Esophagus muscularis mucosa (tissue), 4 donors: ENCODE data around the gene FAM131B. TPM values are rescaled to one million over a fixed set of nuclear protein-coding genes. Genes with fewer than 3 reads are reported as not detected.

Source experiments
- DNase-seq: peaks from one replicate; pipeline ENCODE4 v3.0.0-alpha.2; 2017; ENCODE audit errors: extremely low spot score
- H3K27ac ChIP-seq, 4 donors: fragments of 200-600 bp; sonication (generic); replicated peaks in 1 of 4; 1 replicate in 3 of 4; 2 replicates in 1 of 4; pipeline ENCODE4 v1.5.1; 2016 to 2019; ENCODE audit warnings: mild to moderate bottlenecking in 1 of 4
- H3K27me3 ChIP-seq, 4 donors: fragments of 200-600 bp; sonication (generic); one replicate each; pipeline versions ENCODE4 v1.5.1 to v1.6.0; 2016 to 2019
- H3K36me3 ChIP-seq, 4 donors: fragments of 200-600 bp; sonication (generic); one replicate each; pipeline ENCODE4 v1.5.1; 2016 to 2019
- H3K4me1 ChIP-seq, 4 donors: fragments of 200-600 bp; sonication (generic); one replicate each; pipeline ENCODE4 v1.5.1; 2016 to 2019
- H3K4me3 ChIP-seq, 4 donors: fragments of 200-600 bp; sonication (generic); 1 replicate in 2 of 4; 2 replicates in 2 of 4; pipeline ENCODE4 v1.5.1; 2016 to 2019; ENCODE audit warnings: mild to moderate bottlenecking in 4 of 4, moderate library complexity in 1 of 4
- H3K9me3 ChIP-seq, 4 donors: fragments of 200-600 bp; sonication (generic); 1 replicate in 3 of 4; 2 replicates in 1 of 4; pipeline ENCODE4 v1.5.1; 2016 to 2019
- EP300 ChIP-seq: sonication (generic); formaldehyde crosslinking; IDR thresholded peaks from one replicate; pipeline ENCODE4 v1.6.1; 2017; ENCODE audit warnings: antibody characterized with exemption
- POLR2A ChIP-seq: fragments of 450-650 bp; IDR thresholded peaks from one replicate; pipeline ENCODE4 v1.6.1; 2017; ENCODE audit warnings: antibody characterized with exemption, moderate library complexity, mild to moderate bottlenecking, low read depth
- POLR2AphosphoS5 ChIP-seq, 2 donors: sonication (generic); formaldehyde crosslinking; IDR thresholded peaks; one replicate each; pipeline ENCODE4 v1.6.1; 2017; ENCODE audit warnings: antibody characterized with exemption in 2 of 2
- WGBS: methylation state at CpG from one replicate; pipeline ENCODE4 v1.1.5; 2018; 5-methylcytosine and 5-hydroxymethylcytosine counted together
- intact Hi-C: fragments of 100-400 bp; cut with DNase I; formaldehyde crosslinking; loops from one replicate; pipeline ENCODE4 v1.15.1; 2023
- total RNA-seq, 4 donors: library from RNA; depleted of rRNA; stranded (reverse); fragments of >200 nt; gene quantifications; one replicate each; pipeline versions ENCODE4 v1.1.0 to v1.2.1, GENCODE V29; 2016
- TF ChIP-seq, protein P1 (sequence below), 3 experiments: fragments of 200-600 bp in 2 of 3; fragments of 450-650 bp in 1 of 3; sonication (generic) in 2 of 3; IDR thresholded peaks; one replicate each; pipeline ENCODE4 v1.5.1; 2017 to 2019; ENCODE audit warnings: antibody characterized with exemption in 3 of 3, mild to moderate bottlenecking in 2 of 3, moderate library complexity in 1 of 3

The FAM131B gene
- total RNA-seq, 4 donors from 2014 or later = 0.42 to 2.0 (median 1.3) TPM

DNA sequence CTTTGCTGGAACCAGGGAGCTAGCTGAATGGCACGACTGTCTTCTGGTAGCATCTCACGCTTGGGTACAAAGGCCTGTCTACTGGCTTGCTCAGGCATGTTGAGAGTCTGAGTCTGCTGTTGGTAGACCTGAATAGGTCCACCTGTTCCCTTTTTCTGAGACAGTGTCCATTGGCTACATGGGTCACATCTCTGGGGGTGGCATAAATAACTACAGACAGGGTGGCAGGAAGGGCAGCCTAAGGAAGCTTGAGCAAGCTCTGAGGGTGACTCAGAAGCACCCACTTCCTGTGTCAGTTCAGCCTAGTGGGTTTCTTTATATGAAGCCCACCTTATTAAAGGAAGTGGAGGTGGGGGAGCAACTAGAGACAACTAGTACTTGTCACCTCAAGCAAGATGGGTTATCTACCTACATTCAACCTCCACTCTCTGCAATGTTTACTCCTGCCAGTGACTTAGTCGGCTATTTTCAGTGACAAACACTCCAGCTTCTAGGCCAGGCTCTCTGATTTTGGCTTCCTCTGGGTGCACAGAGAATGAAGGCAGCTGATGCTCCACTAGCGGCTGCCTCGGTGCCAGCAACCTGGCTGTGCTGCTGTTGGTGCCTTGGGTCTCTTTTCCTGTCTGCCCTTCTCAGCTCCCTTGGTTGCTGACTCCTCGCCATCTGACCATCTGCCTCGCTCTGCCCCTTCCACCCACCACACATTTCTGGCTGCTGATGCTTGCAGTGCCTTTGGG, 13.0 kb upstream of the FAM131B start:
- WGBS = 81% methylated on average over 4 of the region's 7 CpGs
- no peaks in the 10 kb centered on the region for H3K9me3 ChIP-seq
- intact Hi-C loops = no loop called here
- no peaks in the 10 kb centered on the region for H3K27me3 ChIP-seq
- H3K36me3 ChIP-seq = no peaks in the 10 kb centered on the region
- peak overlapping the region in 1 of 4 donors; percentile 3 for H3K27ac ChIP-seq
- no peak for TF ChIP-seq POLR2AphosphoS5 (IDR thresholded peaks at IDR 0.05)
- TF ChIP-seq POLR2A = no peak
- TF ChIP-seq, protein P1, sequence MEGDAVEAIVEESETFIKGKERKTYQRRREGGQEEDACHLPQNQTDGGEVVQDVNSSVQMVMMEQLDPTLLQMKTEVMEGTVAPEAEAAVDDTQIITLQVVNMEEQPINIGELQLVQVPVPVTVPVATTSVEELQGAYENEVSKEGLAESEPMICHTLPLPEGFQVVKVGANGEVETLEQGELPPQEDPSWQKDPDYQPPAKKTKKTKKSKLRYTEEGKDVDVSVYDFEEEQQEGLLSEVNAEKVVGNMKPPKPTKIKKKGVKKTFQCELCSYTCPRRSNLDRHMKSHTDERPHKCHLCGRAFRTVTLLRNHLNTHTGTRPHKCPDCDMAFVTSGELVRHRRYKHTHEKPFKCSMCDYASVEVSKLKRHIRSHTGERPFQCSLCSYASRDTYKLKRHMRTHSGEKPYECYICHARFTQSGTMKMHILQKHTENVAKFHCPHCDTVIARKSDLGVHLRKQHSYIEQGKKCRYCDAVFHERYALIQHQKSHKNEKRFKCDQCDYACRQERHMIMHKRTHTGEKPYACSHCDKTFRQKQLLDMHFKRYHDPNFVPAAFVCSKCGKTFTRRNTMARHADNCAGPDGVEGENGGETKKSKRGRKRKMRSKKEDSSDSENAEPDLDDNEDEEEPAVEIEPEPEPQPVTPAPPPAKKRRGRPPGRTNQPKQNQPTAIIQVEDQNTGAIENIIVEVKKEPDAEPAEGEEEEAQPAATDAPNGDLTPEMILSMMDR (IDR thresholded peaks at IDR 0.05) = no peak
- TF ChIP-seq EP300 = no peak
- DNase-seq = no peak
- H3K4me1 ChIP-seq = peaks cover 11 to 32% (median 27%) of the 10 kb centered on the region in 4 donors
- H3K4me3 ChIP-seq = no peak overlapping the region

DNA sequence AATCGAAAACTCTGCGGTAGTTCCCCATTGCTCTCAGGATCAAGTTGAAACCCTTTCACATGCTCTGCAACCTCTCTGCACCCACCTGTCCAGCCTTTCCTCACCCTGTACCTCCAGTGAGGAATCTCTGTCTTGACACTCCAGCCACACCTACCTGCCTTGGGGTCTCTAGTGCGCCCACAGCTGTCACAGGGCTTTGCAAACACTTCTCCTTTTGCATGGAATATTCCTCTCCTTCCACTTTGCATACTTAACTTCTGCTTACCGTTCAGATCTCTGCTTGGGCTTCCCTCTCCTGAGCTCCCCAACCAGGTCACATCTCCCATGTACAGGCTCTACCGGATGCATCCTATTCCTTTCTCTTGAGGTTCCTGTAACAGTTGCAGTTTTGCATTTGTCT, 12.0 kb upstream of the FAM131B start:
- Histone ChIP-seq H3K4me1 (peaks cover 6 to 27% (median 22%) of the 10 kb centered on the region in 4 donors), H3K27ac (no peak overlapping the region), H3K36me3 (no peaks in the 10 kb centered on the region), H3K27me3 (no peaks in the 10 kb centered on the region), H3K4me3 (no peak overlapping the region), H3K9me3 (no peaks in the 10 kb centered on the region)
- no peak for DNase-seq
- 88% methylated on average over 5 of the region's 5 CpGs for WGBS
- TF ChIP-seq, protein P1 (IDR thresholded peaks at IDR 0.05) = no peak
- no peak for TF ChIP-seq EP300
- no peak for TF ChIP-seq POLR2AphosphoS5 (IDR thresholded peaks at IDR 0.05)
- TF ChIP-seq POLR2A = no peak
- intact Hi-C loops = no loop called here

DNA sequence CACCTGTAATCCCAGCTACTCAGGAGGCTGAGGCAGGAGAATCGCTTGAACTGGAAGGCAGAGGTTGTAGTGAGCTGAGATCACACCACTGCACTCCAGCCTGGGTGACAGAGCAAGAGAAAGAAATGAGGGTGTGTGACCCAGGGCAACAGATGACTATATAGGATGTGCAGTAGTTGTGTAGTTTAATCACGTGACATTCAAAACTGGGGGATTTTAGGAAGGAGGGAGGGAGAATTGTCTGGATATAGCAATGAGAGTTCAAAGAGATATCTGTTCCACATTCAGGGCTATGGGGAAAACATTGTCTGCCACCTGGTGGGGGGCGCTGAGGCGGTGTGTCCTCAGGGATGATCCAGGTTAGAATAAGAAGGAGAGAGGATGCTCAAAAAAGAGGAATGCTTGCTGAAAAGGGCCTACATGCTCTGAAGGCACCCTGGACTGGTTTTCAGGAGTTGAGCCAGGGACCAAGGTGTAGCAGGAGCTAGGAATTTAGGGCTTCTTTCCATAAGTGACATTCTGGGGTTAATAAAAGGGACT, 10.8 kb upstream of the FAM131B start:
- intact Hi-C loops = no loop called here
- Histone ChIP-seq H3K4me1 (peaks cover 0 to 15% (median 10%) of the 10 kb centered on the region in 4 donors), H3K9me3 (no peaks in the 10 kb centered on the region), H3K36me3 (no peaks in the 10 kb centered on the region), H3K27me3 (no peaks in the 10 kb centered on the region), H3K27ac (no peak overlapping the region), H3K4me3 (no peak overlapping the region)
- WGBS = 86% methylated on average over 4 of the region's 4 CpGs
- TF ChIP-seq POLR2AphosphoS5 (IDR thresholded peaks at IDR 0.05) (no peak), EP300 (no peak), POLR2A (no peak)
- TF ChIP-seq, protein P1 (IDR thresholded peaks at IDR 0.05) = no peak
- no peak for DNase-seq

DNA sequence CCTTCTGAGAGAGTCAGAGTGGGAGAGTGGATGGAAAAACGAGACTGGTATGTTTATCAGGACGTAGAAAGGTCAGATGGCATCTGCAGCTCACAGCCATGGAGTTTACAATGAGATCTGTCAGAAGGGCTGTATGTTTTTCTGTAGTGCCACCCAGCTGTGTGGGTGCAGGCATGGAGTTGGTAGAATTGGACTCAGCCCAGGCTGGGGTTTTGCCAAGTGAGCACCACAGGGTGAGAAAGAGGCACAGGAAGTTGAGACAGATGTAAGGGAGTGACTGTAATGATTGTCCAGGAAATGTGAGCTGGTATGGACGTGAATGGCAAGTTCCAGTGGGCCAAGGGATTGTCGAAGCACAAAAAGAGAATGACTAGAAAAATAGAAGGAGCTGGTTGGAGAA, 9.6 kb upstream of the FAM131B start:
- intact Hi-C loops = no loop called here
- WGBS = 52% methylated on average over 4 of the region's 4 CpGs
- no peaks in the 10 kb centered on the region for H3K9me3 ChIP-seq
- no peak overlapping the region for H3K27ac ChIP-seq
- H3K36me3 ChIP-seq = no peaks in the 10 kb centered on the region
- no peak for DNase-seq
- TF ChIP-seq, protein P1 (IDR thresholded peaks at IDR 0.05) = no peak
- no peak for TF ChIP-seq EP300
- no peak for TF ChIP-seq POLR2A
- no peak for TF ChIP-seq POLR2AphosphoS5 (IDR thresholded peaks at IDR 0.05)
- H3K4me3 ChIP-seq = no peak overlapping the region
- no peaks in the 10 kb centered on the region for H3K27me3 ChIP-seq
- peaks cover 0 to 6% (median 3%) of the 10 kb centered on the region in 4 donors for H3K4me1 ChIP-seq
